Hindlimb muscle (tissue), 1 donor: ENCODE results near the gene CECR2. TPM values are rescaled to one million over a fixed set of nuclear protein-coding genes. Genes with fewer than 3 reads are reported as not detected.
A peak's percentile ranks its signal among the peaks of the same experiment; 100 is the strongest.
"Not testable (repeated sequence)": the region's sequence is repeated elsewhere in the genome, so short reads cannot be mapped to it uniquely, and the experiment has no call there.

ENCODE experiments used
- DNase-seq: peaks from one replicate; pipeline ENCODE4 v3.0.0-alpha.2; 2013
- polyA plus RNA-seq: library from polyadenylated mRNA; unstranded; fragments of 120-200 nt; gene quantifications from one replicate; pipeline ENCODE4 v1.2.1, GENCODE V29; 2013; ENCODE audit not compliant: insufficient read length

Gene CECR2
- polyA plus RNA-seq, 1 donor = 30.5 TPM

DNA sequence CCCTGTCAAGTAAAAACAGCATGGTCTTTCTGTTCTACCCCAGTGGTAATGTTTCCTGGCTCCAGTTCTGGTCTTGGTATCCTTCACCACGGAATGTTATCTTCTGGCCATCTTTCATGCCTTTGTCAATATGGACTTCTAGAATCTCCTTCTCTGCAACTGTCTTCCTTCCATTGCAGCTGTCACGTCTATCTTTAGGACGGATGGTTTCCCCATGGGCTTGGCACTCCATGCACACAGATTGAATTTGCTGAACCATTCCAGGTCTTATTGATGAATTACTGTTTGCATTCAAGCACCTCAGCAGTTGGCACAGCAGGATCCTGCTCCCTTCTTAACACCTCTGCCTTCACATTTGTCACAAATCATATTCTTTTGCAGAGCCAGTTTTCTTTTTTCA lies 149.1 kb downstream of the CECR2 start:
- DNase-seq = no peak

DNA sequence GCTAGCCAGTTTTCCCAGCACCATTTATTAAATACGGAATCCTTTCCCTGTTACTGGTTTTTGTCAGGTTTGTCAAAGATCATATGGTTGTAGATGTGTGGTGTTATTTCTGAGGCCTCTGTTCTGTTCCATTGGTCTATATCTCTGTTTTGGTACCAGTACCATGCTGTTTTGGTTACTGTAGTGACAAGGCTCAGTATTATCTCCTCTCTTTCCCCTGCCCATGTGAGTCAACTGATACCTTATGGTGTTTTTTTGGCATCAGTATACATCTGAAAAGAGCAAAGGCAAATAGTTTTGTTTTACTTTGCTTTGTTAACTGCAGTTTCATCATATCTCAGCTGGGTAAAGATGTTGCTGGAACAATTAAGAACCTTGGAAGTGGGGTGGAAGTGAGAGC lies 152.7 kb downstream of the CECR2 start:
- DNase-seq = not testable (repeated sequence)

DNA sequence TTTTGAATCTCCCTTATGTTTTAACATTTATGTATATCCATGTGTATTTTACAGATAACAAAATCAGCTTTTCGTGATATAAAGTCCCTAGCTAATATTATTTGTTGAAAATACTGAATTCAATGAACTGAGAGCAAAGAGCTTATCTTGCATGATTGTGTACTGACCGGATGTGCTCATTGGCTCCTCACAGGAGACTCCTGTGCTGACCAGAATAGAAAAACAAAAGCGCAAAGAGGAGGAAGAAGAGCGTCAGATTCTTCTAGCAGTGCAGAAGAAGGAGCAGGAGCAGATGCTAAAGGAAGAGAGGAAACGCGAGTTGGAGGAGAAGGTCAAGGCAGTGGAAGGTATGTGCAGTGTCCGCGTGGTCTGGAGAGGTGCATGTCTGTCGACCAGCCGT lies 154.7 kb downstream of the CECR2 start:
- DNase-seq = no peak

DNA sequence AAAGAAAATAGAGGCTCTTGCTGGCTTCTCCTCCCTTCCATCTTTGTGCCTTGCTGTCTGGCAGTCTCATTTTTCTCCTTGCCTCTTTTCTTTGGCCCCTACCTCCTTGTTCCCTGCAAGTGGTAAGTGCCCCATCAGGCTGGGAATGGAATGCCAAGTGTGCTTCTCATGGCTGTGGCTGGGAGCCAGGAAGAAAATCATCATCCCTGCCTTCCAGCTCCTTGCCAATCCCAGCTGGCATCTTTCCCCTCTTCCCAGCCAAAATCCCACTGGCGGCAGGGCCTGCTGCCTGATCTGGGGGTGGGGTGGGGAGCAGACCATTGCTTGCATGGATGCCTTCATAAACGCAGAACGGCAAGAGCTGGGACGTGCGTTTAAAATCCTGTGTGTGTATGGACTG lies 167.0 kb downstream of the CECR2 start:
- no peak for DNase-seq

DNA sequence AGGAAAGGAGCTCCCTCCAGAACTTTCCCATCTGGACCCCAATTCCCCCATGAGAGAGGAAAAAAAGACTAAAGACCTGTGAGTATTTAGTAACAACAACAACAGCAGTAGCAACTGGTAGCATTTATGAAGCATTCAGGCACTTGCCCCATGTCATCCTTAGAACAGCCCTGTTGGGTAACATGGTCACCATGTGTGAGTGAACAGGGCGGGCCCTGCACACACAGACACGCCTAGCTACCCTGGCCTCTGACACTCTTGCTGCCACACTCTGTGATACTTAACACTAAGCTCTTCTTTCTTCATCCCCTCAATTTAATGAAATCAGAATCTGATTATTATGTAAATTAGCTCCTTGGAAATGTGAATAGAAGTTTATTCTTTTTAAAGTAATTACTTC lies 167.9 kb downstream of the CECR2 start:
- no peak for DNase-seq

DNA sequence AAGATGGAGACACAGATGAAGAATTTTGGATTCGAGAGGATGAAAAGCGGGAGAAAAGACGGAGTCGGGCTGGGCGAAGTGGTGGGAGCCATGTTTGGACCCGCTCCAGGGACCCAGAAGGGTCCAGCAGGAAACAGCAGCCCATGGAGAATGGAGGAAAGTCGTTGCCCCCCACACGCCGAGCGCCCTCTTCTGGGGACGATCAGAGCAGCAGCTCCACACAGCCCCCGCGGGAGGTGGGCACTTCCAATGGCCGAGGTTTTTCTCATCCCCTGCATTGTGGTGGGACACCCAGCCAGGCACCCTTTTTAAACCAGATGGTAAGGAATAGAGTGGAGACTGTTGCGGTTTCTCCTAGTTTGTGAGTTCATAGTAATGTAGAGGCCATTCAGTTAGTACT lies 171.2 kb downstream of the CECR2 start:
- no peak for DNase-seq

DNA sequence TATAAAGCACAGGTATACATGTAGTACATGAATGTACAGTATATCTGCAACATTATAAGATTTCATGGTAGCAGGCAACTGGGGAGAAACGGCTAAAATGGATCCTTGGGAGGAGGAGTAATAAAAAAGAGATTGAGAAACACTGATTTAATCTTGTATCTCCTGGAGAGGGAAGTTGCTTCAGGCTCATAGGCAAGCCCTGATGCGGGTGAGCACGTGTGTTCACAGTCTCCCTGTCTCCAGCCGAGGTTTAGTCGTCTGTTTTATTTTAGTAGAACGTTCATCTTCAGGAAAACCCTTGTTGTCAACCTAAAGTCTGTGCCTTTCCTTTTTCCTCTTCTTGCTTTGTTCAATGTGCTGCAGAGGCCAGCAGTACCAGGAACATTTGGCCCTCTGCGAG lies 172.2 kb downstream of the CECR2 start:
- no peak for DNase-seq

DNA sequence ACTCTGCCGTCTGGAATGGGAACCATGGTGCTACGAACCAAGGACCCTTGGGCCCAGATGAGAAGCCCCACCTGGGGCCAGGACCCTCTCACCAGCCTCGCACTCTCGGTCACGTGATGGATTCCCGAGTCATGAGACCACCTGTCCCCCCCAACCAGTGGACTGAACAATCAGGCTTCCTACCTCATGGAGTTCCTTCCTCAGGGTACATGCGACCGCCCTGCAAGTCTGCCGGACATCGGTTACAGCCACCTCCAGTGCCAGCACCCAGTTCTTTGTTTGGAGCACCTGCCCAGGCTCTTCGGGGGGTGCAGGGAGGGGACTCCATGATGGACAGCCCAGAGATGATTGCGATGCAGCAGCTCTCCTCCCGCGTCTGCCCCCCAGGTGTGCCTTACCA lies 173.2 kb downstream of the CECR2 start:
- no peak for DNase-seq

DNA sequence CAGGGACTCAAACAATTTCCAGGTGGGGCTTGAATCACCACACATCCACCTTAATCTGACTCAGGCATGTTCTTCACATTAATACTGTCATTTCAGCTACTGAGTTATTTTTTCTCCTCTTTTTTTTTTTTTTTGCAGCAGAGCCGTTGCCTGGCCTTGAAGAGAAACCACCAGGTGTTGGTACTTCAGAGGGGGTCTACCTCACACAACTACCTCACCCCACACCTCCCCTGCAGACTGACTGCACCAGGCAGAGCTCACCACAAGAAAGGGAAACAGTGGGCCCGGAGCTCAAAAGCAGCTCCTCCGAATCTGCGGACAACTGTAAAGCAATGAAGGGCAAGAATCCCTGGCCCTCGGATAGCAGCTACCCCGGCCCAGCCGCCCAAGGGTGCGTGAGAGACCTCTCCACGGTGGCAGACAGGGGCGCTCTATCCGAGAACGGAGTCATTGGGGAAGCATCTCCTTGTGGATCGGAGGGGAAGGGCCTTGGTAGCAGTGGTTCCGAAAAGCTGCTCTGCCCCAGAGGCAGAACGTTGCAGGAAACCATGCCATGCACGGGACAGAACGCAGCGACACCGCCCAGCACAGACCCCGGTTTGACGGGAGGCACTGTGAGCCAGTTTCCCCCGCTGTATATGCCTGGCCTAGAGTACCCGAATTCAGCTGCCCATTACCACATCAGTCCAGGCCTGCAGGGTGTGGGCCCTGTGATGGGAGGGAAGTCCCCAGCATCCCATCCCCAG lies 178.9 kb downstream of the CECR2 start:
- DNase-seq = no peak

DNA sequence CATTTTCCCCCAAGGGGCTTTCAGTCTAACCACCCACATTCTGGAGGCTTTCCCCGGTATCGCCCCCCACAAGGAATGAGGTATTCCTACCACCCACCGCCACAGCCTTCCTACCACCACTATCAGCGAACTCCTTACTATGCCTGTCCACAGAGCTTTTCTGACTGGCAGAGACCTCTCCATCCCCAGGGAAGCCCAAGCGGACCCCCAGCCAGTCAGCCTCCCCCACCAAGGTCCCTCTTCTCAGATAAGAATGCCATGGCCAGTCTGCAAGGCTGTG lies 179.4 kb downstream of the CECR2 start:
- DNase-seq = no peak

DNA sequence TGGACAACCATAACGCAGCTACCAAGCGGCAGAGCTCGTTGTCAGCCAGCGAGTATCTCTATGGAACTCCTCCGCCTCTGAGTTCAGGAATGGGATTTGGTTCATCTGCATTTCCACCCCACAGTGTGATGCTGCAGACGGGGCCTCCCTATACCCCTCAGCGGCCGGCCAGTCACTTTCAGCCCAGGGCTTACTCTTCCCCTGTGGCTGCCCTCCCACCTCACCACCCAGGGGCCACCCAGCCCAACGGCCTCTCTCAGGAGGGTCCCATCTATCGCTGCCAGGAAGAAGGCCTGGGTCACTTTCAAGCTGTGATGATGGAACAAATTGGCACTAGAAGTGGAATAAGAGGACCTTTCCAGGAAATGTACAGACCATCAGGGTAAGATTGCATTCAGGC lies 179.9 kb downstream of the CECR2 start:
- no peak for DNase-seq

DNA sequence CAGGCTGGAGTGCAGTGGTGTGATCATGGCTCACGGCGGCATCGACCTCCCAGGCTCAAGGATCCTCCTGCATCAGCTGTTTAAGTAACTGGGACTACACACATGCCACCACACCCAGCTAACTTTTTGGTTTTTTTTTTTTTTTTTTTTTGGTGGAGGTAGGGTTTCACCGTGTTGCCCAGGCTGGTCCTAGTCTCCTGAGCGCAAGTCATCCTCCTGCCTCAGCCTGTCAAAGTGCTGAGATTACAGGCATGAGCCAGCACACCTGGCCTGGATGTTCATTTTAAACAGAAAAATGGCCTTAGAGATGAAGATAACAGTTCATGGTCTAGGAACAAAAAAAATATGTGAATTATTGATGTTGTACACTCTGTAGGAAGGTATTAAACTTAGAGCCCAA lies 180.4 kb downstream of the CECR2 start:
- DNase-seq = no peak

DNA sequence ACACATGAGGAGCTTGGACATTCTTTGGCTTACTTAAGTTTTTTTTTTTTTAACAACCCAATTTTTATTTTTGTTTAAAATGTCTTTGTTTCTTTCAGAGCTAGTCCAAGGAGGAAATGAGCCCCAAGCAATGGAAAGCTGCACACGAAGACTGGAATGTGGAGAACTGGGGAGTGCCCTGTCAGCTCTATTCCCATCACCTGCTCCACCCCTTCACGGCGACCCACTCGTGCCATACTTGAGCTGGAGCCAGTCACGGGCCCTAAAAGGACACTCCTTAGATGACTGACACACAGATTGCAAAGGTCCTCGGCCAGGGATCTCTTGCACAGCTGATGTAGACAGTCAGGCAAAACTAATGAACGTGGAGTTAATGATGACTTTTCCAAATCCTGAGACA lies 183.5 kb downstream of the CECR2 start:
- no peak for DNase-seq

DNA sequence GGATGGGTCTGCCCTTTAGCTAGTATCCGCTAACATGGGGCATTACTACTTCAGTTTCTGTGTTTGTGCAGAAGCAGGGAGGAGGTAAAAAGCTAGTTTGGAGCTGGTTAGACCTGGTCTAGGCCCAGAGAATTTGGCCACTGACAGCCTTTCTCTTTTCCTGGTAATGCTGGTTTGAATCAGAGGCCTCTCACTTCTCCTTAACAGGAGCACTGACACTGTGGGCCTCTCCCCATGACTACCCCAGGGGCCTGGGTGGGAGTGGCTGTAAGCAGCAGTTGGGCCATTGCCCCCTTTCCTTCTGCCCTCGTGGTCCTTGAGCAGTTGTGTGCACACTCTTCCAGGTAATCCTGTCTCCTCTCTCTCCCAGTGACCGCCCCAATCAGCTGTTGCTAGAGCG lies 185.6 kb downstream of the CECR2 start:
- no peak for DNase-seq

DNA sequence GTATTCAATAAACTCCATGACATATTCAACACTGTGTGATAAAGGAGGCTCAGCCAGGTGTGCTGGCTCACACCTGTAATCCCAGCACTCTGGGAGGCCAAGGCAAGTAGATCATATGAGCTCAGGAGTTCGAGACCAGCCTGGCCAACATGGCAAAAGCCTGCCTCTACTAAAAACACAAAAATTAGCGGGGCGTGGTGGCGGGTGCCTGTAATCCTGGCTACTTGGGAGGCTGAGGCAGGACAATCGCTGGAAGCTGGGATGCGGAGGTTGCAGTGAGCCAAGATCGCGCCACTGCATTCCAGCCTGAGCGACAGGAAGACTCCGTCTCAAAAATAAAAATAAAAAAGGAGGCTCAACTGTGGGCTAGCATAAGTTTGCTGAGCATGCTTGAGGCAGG lies 189.9 kb downstream of the CECR2 start:
- no peak for DNase-seq

DNA sequence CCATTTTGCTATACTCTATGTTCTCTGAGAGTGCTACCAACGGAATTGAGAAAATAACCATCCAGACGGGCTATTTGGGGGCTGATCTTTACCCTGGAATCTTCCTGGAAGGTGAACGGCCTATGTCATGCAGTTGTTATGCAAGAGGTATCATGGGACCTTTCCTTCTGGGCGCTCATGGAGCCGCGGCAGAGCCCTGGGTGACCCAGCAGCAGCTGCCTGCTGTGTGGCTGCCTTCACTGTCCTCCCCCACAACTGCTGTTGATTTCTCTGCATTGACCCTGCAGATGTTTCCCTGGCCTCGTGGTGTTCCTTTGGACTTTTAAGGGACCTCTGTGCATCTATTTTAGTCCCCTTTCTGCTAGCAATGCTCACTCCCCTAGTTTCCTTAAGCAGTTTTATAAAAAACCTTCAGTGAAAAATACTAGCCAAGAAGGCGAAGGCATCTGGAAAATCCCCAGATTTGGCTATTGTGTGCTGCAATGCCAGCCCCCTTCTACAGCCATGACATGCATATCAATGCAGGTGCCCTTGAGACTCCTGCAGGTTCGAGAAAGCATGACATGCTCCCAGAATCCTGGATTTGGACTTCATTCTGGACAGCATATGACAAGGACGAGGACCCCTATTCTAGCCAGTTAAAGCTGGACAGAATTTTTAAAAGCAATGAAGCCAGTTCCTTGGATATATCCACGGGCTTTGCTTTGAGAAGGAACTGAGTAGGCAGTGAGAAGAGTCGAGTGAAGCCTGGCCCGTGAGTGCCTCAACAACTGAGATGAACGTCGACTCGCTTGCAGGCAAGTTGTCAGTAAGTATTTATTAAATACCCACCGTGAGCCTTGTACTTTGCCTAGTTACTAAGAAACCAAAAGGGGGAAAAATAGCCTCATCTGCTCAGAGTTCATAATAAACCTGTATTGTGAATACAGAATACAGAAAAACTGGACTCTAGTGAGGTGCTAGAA lies 193.9 kb downstream of the CECR2 start, which contains the start of gene SLC25A18:
Gene SLC25A18 (plus strand): TSS at position 593 of the 965 bp plus-strand sequence. CDS start 16,447 bp downstream, outside the sequence.
- DNase-seq = peak; percentile 50

DNA sequence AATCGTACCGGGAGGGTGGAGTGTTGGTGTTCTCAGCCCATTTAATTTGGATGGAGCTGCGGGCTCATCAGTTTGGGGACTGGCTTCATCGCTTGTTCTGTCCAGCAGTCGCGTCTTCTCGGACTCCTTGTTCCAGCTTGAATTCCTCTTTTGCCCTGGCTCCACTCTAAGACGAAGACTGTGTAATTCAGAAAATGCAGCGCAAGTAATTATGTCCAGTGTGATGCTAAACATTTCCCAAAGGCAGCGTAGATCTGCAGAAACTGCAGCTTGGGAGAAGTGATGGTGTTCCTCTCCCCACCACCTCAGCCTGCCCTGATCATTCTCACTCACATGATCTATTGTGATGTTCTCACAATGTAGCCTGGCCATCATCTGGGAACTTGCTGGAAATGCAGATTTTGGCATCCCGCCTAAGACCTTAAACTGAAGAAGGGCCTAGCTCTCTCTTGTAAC lies 194.7 kb downstream of the CECR2 start:
- peak; percentile 75 for DNase-seq

DNA sequence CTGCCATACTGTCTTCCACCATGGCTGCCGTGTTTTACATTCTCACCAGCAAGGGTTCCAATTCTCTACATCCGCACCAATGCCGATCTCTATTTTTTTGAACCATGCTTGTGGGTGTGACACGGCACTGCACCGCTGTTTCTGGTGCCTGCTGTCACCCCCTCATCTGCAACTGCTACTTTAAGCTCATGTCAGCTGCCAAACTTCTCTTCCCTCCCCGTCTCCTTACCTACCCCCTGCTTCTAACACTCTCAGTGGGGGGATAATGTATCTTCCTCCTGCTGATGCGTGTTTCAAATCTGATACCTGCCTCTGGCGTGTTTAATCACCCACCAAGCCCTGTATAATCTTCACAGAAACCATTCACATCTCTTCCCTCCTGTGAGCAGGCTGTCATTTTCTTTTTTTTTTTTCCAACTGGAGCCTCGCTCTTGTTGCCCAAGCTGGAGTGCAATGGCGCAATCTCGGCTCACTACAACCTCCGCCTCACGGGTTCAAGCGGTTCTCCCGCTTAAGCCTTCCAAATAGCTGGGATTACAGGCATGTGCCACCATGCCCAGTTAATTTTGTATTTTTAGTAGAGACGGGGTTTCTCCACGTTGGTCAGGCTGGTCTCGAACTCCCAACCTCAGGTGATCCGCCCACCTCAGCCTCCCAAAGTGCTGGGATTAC lies 196.9 kb downstream of the CECR2 start:
- DNase-seq = not testable (repeated sequence)

DNA sequence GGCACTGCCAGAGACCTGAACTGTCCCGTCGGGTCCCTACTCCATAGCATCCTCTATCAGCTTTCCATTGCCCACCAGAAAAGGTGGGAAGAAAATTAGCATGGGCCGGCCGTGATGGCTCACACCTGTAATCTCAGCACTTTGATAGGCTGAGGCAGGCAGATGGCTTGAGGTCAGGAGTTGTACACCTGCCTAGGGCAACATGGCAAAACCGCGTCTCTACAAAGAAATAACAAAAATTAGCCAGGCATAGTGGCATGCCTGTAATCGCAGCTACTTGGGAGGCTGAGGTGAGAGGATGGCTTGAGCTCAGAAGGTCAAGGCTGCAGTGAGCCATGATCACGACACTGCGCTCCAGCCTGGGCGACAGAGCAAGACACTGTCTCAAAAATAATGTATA lies 197.5 kb downstream of the CECR2 start:
- DNase-seq = no peak

DNA sequence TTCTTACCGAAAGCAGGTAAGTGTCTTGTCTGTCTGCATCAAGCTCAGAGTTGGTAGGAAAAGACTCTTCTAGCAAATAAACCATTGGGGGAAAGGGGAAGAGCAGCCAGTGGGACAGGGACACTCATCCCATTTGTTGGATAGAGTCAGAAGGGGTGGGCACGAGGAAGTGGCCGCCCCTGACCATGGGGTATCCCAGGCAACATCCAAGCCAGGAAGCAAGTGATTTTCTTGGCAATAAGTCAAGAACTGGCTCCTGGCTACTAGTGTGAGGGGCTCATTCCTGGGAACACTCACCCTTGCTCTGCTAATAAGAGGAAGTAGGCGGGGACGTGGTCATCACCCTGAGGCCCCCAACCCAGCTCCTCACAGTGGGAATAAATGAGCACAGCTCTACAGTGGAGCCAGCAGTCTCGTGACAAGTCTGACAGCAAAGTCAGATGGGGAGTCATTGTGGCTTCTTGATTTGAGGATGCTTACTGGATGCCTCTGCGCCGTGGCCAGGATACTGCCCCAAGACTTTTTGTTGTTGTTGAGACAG lies 200.8 kb downstream of the CECR2 start:
- no peak for DNase-seq

DNA sequence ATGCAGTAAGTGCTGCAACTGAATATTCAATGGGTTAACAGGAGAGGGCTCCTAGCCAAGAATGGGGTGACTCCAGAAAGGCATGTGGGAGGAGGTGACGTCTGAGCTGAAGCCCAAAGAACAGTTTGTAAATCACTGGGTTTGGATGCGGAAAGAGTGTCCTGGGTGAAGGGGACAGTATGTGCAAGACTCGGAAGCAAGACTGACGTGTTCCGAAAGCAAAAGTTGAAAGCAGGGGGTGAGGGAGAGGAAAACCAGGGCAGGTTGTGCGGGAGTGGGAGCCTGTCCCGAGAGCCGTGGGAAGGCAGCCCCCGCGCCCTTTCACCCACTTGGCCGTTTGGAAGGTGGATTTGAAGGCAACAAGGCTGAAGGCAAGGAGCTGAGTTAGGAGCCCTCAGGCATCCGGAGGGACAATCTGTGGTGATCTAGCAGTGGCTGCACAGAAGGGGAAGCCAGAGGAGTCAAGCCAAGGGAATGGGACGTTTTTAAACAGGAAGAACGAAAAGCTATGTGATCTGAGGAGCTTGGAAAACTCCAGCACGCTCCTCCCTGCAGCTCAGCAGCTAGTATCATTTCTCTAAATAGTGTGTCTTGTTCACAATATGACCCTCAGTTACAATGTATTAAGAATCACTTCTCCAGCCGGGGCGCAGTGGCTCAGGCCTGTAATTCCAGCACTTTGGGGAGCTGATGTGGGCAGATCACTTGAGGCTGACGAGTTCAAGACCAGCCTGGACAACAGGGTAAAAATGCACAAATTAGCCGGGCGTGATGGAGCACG lies 201.8 kb downstream of the CECR2 start:
- peak; percentile 60 for DNase-seq

DNA sequence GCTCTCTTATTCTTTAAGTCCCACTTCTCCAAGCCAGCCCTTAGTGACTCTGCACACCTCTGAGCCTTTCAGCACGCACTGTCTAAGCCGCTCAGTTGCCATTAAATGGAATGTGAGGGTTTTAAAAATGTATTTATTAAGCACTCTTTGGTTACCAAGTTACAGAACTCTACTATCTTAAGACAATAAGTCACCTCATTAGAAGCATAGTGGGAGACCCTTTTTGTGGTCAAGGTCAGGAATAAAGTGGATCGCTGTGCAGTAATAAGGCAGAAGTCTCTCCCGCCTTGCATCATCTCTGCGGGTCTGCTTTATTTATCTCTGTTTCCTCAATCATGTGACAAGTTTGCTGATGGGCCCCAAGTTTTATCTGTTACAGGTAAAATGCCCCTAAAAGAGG lies 205.9 kb downstream of the CECR2 start:
- no peak for DNase-seq
